GM12878 (cell line): ENCODE measurements around the gene CBX8.

Experiments
- CTCF ChIP-seq, 3 experiments: IDR thresholded peaks in 2 of 3; conservative IDR thresholded peaks in 1 of 3; 2 replicates each; pipeline ENCODE4 v1.5.1; 2011; ENCODE audit warnings: low read depth in 3 of 3, low read length in 3 of 3, mild to moderate bottlenecking in 3 of 3, control low read depth in 2 of 3, moderate library complexity in 2 of 3, inconsistent platforms in 1 of 3, mixed read lengths in 1 of 3; ENCODE audit not compliant: control insufficient read depth in 2 of 3, insufficient read depth in 1 of 3; ENCODE audit errors: extremely low read depth in 1 of 3
- EZH2 ChIP-seq: IDR thresholded peaks from 2 replicates; pipeline ENCODE4 v1.6.1; 2012; ENCODE audit warnings: low read depth, mild to moderate bottlenecking, control low read depth, inconsistent platforms, low read length, borderline replicate concordance; ENCODE audit not compliant: control insufficient read depth
- POLR2AphosphoS5 ChIP-seq: IDR thresholded peaks from 2 replicates; pipeline ENCODE4 v1.6.1; 2011; ENCODE audit warnings: mild to moderate bottlenecking, low read length, inconsistent platforms
- REST ChIP-seq: IDR thresholded peaks from 2 replicates; pipeline ENCODE4 v1.6.1; 2012; ENCODE audit warnings: mild to moderate bottlenecking, low read depth, low read length
- ZNF592 ChIP-seq: fragments of 450-650 bp; IDR thresholded peaks from 2 replicates; pipeline ENCODE4 v1.6.1; 2017; ENCODE audit warnings: mild to moderate bottlenecking, moderate library complexity
- ZNF687 ChIP-seq: fragments of 450-650 bp; IDR thresholded peaks from 2 replicates; pipeline ENCODE4 v1.6.1; 2017; ENCODE audit warnings: mild to moderate bottlenecking, moderate library complexity

GRCh38 chr17:79788455-79788854 is 8.4 kb downstream of the CBX8 start:
- TF ChIP-seq EZH2 (no peak), CTCF (IDR thresholded peaks at IDR 0.05 in 2 of 3, conservative IDR thresholded peaks at IDR 0.05 in 1 of 3; ENCODE audit: control insufficient read depth in 2 of 3, extremely low read depth in 1 of 3, insufficient read depth in 1 of 3, low read depth in 3 of 3, low read length in 3 of 3) (no peak), REST (no peak), POLR2AphosphoS5 (no peak), ZNF592 (no peak), ZNF687 (no peak)
